Activated naive CD4-positive, alpha-beta T cell treated with anti-CD3 and anti-CD28 coated beads, Interleukin-2, amount 10 ng/mL, durations not matched to agents 7 days and 5 days (primary cell): ENCODE data around the gene ARHGAP24.

Experiments
- CTCF ChIA-PET: fragments of 350-600 bp; sonication (Branson Sonifier 250); formaldehyde crosslinking; loops from one replicate; lab custom pipeline; 2021; ENCODE audit warnings: antibody characterized with exemption; lab: Charles Lee
- DNase-seq: peaks from one replicate; pipeline ENCODE4 v3.0.0-alpha.2; 2020
- H3K27ac Mint-ChIP-seq: one replicate; pipeline ENCODE4 v1.8.0; 2021; ENCODE audit warnings: mild to moderate bottlenecking, moderate library complexity, mixed read lengths
- H3K27me3 Mint-ChIP-seq: one replicate; pipeline ENCODE4 v1.8.0; 2021; ENCODE audit warnings: mild to moderate bottlenecking, mixed read lengths
- H3K36me3 Mint-ChIP-seq: one replicate; pipeline ENCODE4 v1.8.0; 2021; ENCODE audit warnings: mixed read lengths
- H3K4me1 Mint-ChIP-seq: one replicate; pipeline ENCODE4 v1.8.0; 2021; ENCODE audit warnings: mixed read lengths
- H3K4me3 Mint-ChIP-seq: one replicate; pipeline ENCODE4 v1.8.0; 2021; ENCODE audit warnings: mild to moderate bottlenecking, moderate library complexity, mixed read lengths
- H3K9me3 Mint-ChIP-seq: one replicate; pipeline ENCODE4 v1.8.0; 2021; ENCODE audit warnings: mixed read lengths

ARHGAP24 gene

DNA sequence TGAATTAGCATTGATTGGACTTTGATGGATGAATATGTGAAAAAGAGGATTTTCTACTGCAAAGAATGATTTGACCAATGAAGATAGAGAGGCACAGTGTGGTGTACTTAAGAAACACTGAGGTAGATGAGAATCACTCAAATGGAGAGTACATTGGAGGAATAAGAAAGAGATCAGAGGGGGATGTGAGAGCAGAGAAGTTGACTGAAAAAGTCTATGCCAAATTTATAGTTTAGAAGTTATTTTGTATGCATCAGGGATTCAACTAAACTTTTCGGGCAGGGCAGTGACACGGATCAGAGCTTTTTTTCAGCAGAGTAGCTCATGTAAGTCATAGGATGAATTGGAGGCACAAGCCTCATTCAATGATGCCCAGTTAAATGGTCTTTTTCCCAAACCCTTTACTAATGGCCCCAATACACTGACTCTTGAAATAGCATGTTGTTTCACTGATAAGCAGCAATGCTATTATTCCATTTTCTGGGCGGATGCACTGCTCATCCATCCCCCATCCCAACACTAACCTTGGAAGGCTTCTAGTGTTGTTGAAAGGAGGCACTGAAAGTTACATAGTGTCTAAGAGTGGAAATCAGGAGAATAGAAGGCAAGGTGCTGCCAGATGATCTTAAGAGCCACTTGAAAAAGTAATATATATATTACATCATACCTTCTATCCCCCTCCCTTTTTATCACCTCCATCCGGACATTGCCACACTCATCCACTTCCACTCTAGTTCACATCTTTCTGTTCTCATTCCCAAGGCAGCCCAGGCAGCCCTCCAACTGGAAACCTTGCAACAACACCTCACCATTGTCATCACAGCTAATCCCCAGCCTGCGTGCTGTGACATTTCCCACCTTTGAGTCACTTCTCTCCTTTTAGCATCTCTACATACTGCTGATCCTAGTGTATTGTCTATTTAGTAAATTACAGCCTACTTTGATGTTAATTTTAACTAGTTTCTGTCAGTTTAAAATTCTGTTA, 46.1 kb downstream of the ARHGAP24 start:
- Mint-ChIP-seq H3K36me3 (no peaks in the 10 kb centered on the region), H3K27ac (no peak overlapping the region), H3K4me1 (no peaks in the 10 kb centered on the region), H3K9me3 (no peaks in the 10 kb centered on the region), H3K4me3 (no peak overlapping the region), H3K27me3 (no peaks in the 10 kb centered on the region)
- no peak for DNase-seq
- CTCF ChIA-PET: no interaction called here

DNA sequence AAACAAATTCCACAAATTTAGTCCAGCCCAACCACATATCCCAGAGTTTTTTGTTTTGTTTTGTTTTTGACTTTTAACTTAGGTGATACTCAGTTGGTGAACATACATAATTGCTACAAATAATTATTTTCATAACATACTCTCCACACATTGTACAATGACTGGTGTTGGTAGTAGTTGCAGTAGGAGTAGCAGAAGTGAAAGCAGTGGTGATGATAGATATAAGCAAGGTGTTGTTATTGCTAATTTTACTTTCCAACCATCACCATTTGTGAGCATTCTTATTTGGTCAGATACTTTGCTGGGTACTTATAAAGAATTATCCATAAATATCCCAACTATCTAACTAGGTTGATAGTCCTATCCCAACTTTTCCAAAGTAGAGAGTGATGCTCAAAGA, 47.3 kb downstream of the ARHGAP24 start:
- H3K27ac Mint-ChIP-seq: no peak overlapping the region
- H3K36me3 Mint-ChIP-seq: no peaks in the 10 kb centered on the region
- H3K4me1 Mint-ChIP-seq: no peaks in the 10 kb centered on the region
- H3K4me3 Mint-ChIP-seq: no peak overlapping the region
- no peaks in the 10 kb centered on the region for H3K9me3 Mint-ChIP-seq
- no peaks in the 10 kb centered on the region for H3K27me3 Mint-ChIP-seq
- CTCF ChIA-PET: no interaction called here
- no peak for DNase-seq

DNA sequence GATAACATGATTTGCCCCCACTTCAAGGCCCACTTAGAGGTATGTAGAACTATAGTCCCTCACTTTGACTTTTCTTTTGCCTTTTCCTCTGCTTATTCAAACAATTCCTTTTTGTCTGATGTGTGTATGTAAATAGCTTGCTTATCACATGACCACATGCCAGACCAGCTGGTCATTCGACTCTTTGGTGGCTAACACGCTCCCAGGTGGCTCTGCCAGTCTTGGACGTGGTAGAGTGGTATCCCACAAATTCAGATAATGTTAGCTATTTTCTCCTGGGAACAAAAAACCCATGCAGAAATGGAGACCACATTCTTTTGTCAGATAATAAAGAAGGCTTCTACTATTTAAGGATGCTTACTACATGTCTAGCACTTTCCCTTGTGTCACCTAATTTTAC, 47.9 kb downstream of the ARHGAP24 start:
- Mint-ChIP-seq H3K4me3 (no peak overlapping the region), H3K27me3 (no peaks in the 10 kb centered on the region), H3K27ac (no peak overlapping the region), H3K4me1 (no peaks in the 10 kb centered on the region), H3K9me3 (no peaks in the 10 kb centered on the region), H3K36me3 (no peaks in the 10 kb centered on the region)
- DNase-seq: no peak
- CTCF ChIA-PET: no interaction called here

GRCh38 chr4:85527815-85528214, 52.9 kb downstream of the ARHGAP24 start:
- H3K27ac Mint-ChIP-seq: no peak overlapping the region
- no peak for DNase-seq
- H3K4me3 Mint-ChIP-seq: no peak overlapping the region
- no peaks in the 10 kb centered on the region for H3K27me3 Mint-ChIP-seq
- no peaks in the 10 kb centered on the region for H3K36me3 Mint-ChIP-seq
- no peaks in the 10 kb centered on the region for H3K4me1 Mint-ChIP-seq
- CTCF ChIA-PET: no interaction called here
- H3K9me3 Mint-ChIP-seq: no peaks in the 10 kb centered on the region

DNA sequence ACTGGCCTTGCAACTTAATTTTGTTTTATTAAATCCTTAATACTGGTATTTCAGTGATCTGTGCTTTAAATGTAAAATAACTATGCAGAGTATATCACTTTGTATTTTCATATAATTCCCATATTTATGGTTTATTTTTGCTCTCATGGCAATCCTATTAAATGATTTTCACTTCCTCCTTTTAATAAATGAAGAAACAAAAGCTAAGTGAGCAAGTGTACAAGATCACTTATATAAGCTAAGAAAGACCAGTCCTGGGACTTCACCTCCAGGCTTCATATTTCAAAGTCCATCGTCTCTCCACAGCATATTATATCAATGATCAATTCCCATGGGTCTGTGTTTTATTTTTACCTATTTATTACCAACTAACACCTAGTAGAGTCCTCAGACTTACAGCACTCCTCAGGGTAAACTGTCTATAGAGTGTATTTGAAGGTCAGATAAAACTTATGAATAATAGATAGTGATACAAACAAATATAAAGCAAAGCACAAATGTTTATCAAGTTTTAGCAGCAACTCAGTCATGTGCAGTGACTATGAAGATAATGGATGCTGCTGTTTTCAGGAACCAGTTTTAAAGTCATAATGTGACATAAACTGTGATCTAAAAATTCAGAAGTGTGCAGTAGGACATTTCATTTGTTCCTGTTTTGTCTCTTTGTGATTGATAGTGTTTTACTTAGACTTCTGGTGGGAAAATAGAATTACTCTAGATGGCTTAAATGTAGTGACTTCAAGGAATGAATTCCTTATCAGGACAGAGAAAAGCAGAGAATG, 56.8 kb downstream of the ARHGAP24 start:
- no peaks in the 10 kb centered on the region for H3K4me1 Mint-ChIP-seq
- H3K27ac Mint-ChIP-seq: no peak overlapping the region
- H3K4me3 Mint-ChIP-seq: no peak overlapping the region
- DNase-seq: no peak
- CTCF ChIA-PET: no interaction called here
- H3K36me3 Mint-ChIP-seq: no peaks in the 10 kb centered on the region
- no peaks in the 10 kb centered on the region for H3K27me3 Mint-ChIP-seq
- H3K9me3 Mint-ChIP-seq: no peaks in the 10 kb centered on the region

DNA sequence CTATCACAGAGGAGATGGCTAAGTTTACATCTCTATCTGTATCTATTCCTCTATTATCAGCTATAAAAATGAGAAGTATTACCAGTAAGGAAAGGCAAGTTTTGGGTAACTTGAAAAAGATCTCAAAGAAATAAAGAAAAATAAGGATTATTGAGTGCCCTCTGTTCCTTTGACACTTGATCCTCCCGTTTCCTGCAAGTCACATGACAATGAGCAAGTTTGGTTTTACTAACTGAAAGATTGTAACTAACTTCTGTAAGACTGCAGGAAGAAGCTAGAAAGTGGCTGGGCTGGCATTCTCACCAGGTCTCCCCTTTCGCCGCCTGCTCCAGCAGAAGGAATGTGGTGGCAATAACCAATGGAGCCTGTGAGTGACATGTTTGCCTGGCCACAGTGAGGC, 59.2 kb downstream of the ARHGAP24 start:
- no peaks in the 10 kb centered on the region for H3K36me3 Mint-ChIP-seq
- DNase-seq: no peak
- no peak overlapping the region for H3K4me3 Mint-ChIP-seq
- no peak overlapping the region for H3K27ac Mint-ChIP-seq
- H3K27me3 Mint-ChIP-seq: no peaks in the 10 kb centered on the region
- CTCF ChIA-PET: no interaction called here
- H3K4me1 Mint-ChIP-seq: no peaks in the 10 kb centered on the region
- H3K9me3 Mint-ChIP-seq: no peaks in the 10 kb centered on the region

DNA sequence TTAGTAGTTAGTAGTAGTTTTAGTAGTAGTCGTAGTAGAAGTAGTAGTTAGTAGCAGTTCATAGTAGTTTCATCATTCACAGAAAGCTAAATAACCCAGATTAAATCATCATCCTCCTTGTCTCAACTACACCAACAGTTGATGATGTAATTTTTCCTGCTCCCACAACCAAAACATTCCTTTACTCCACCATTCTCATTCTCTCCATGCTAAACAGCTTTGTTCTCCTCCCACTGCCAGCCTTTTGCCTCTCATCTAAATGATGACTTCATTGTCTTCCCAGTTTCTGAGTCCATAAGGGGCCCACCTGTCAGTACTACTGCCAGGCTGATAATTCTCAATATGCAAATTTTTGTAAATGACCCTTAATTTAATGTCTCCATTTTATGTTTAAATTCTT, 68.9 kb downstream of the ARHGAP24 start:
- H3K9me3 Mint-ChIP-seq: no peaks in the 10 kb centered on the region
- no peaks in the 10 kb centered on the region for H3K27me3 Mint-ChIP-seq
- no peak for DNase-seq
- H3K4me3 Mint-ChIP-seq: no peak overlapping the region
- no peak overlapping the region for H3K27ac Mint-ChIP-seq
- CTCF ChIA-PET: no interaction called here
- no peaks in the 10 kb centered on the region for H3K4me1 Mint-ChIP-seq
- no peaks in the 10 kb centered on the region for H3K36me3 Mint-ChIP-seq

DNA sequence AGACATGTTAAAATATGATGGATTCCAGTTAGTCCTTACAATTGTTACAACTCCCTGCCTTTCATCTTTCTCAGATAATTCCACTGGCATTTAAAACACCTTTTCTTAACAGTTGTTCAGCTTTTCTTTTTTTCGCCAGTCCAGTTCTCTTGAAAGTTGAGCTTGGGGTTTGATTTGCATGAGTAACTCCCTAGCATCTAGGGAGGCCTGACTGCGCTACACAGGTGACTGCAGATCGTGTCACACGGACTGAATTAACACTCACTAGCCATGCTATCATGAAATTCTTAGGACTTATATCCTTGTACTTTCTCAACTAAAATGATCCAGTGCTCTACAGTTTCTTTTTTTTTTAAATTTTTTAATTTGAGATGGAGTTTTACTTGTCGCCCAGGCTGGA, 69.8 kb downstream of the ARHGAP24 start:
- Mint-ChIP-seq H3K4me1 (no peaks in the 10 kb centered on the region), H3K27ac (no peak overlapping the region), H3K36me3 (no peaks in the 10 kb centered on the region), H3K9me3 (no peaks in the 10 kb centered on the region), H3K4me3 (no peak overlapping the region), H3K27me3 (no peaks in the 10 kb centered on the region)
- no peak for DNase-seq
- CTCF ChIA-PET: no interaction called here

GRCh38 chr4:85548116-85548515, 73.2 kb downstream of the ARHGAP24 start:
- Mint-ChIP-seq H3K4me3 (no peak overlapping the region), H3K27ac (no peak overlapping the region), H3K9me3 (peaks cover 4% of the 10 kb centered on the region), H3K27me3 (no peaks in the 10 kb centered on the region), H3K4me1 (no peaks in the 10 kb centered on the region), H3K36me3 (no peaks in the 10 kb centered on the region)
- no peak for DNase-seq
- CTCF ChIA-PET: no interaction called here

DNA sequence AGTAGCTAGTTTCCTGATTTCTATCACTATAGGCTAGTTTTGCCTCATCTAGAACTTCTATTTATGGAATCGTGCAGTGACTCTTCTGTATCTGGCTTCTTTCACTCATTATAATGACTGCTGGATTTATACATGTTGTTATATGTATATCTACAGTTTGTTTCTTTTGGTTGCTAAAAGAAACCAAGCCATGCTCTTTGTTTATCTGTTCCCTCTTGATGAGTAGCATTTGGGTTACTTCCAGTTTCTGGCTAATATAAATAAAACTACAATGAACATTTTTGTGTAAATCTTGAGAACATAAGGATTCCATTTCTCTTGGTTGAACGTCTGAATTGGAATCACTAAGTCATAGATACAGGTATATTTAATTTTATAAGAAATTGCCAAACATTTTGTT, 73.9 kb downstream of the ARHGAP24 start:
- Mint-ChIP-seq H3K36me3 (no peaks in the 10 kb centered on the region), H3K4me3 (no peak overlapping the region), H3K9me3 (peaks cover 4% of the 10 kb centered on the region), H3K27me3 (no peaks in the 10 kb centered on the region), H3K4me1 (no peaks in the 10 kb centered on the region), H3K27ac (no peak overlapping the region)
- CTCF ChIA-PET: no interaction called here
- DNase-seq: no peak

- Mint-ChIP-seq H3K27ac (no peak overlapping the region), H3K36me3 (no peaks in the 10 kb centered on the region), H3K9me3 (peaks cover 4% of the 10 kb centered on the region), H3K4me3 (no peak overlapping the region), H3K4me1 (no peaks in the 10 kb centered on the region), H3K27me3 (no peaks in the 10 kb centered on the region)
- DNase-seq: no peak
- CTCF ChIA-PET: no interaction called here
These were observed 80.3 kb downstream of the ARHGAP24 start for GRCh38 chr4:85555206-85555605.

DNA sequence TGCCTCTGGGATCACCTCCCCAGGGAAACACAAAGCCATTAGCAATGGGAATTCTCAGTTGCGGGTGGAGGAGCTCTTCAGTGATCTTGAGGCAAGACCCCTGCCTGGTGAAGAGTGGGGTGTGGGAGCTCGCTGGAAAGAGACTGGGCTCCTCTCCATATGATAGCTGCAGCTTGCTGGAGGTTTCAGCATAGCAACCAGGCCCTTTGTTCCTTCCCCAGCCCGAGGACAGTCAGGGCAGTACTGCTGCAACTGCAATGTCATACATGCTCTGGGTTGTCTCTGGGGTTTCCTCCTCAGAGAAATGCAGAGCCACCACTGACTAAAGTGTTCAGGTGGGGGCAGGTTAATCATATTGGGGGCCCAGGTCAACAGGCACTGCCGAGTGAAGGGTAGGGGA, 81.3 kb downstream of the ARHGAP24 start:
- CTCF ChIA-PET: no interaction called here
- H3K4me1 Mint-ChIP-seq: no peaks in the 10 kb centered on the region
- H3K27me3 Mint-ChIP-seq: no peaks in the 10 kb centered on the region

GRCh38 chr4:85557016-85557901, 82.3 kb downstream of the ARHGAP24 start:
- Mint-ChIP-seq H3K9me3 (peaks cover under 1% of the 10 kb centered on the region), H3K27me3 (no peaks in the 10 kb centered on the region), H3K4me3 (no peak overlapping the region), H3K4me1 (no peaks in the 10 kb centered on the region), H3K36me3 (no peaks in the 10 kb centered on the region), H3K27ac (no peak overlapping the region)
- CTCF ChIA-PET: no interaction called here
- DNase-seq: no peak

More for the DNA sequence above, 81.3 kb downstream of the ARHGAP24 start:
- Mint-ChIP-seq H3K4me3 (no peak overlapping the region), H3K9me3 (peaks cover 4% of the 10 kb centered on the region), H3K27ac (no peak overlapping the region), H3K36me3 (no peaks in the 10 kb centered on the region)
- no peak for DNase-seq
